PC-3 (cell line): Measurements from ENCODE around the gene LOXHD1.

Experiments
- EZH2 ChIP-seq: fragments of 300-600 bp; sonication (generic); IDR thresholded peaks from one replicate; pipeline ENCODE4 v1.6.1; 2017; ENCODE audit warnings: antibody characterized with exemption, mild to moderate bottlenecking, low read length; ENCODE audit not compliant: unreplicated experiment
- TF ChIP-seq, protein P1 (sequence below): fragments of 300-600 bp; sonication (generic); conservative IDR thresholded peaks from 2 replicates; pipeline ENCODE4 v1.5.1; 2017; ENCODE audit warnings: antibody characterized with exemption, low read depth, mild to moderate bottlenecking, low read length

DNA sequence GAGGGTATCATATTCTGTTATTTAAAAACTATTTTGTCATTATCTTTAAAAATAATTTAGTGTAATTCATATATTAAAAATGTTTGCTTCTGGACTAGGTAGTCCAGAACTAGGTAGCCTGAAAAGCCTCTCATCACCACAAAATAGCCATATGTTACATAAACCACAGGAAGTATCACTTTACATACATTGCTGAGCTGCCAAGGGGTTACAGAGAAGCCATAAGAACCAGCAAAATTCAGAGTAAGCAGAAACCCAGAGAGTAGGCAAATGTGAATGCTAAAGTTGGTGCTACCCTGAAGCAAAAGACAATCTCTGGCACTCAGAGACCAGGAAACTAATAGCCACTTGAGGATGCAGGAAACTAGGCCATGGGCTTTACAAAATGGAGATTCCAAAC, 60.9 kb downstream of the LOXHD1 start:
- TF ChIP-seq EZH2 = no peak
- TF ChIP-seq, protein P1, sequence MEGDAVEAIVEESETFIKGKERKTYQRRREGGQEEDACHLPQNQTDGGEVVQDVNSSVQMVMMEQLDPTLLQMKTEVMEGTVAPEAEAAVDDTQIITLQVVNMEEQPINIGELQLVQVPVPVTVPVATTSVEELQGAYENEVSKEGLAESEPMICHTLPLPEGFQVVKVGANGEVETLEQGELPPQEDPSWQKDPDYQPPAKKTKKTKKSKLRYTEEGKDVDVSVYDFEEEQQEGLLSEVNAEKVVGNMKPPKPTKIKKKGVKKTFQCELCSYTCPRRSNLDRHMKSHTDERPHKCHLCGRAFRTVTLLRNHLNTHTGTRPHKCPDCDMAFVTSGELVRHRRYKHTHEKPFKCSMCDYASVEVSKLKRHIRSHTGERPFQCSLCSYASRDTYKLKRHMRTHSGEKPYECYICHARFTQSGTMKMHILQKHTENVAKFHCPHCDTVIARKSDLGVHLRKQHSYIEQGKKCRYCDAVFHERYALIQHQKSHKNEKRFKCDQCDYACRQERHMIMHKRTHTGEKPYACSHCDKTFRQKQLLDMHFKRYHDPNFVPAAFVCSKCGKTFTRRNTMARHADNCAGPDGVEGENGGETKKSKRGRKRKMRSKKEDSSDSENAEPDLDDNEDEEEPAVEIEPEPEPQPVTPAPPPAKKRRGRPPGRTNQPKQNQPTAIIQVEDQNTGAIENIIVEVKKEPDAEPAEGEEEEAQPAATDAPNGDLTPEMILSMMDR = no peak
